GM21529 (cell line): Measurements from ENCODE around the gene LAIR2.
"Not testable (repeated sequence)": the region's sequence is repeated elsewhere in the genome, so short reads cannot be mapped to it uniquely, and the experiment has no call there.

ENCODE experiments used
- ATAC-seq: cut with Tn5 transposase; IDR thresholded peaks from one replicate; pipeline ENCODE4 v1.9.1; 2021; ENCODE audit not compliant: unreplicated experiment

The LAIR2 gene

DNA sequence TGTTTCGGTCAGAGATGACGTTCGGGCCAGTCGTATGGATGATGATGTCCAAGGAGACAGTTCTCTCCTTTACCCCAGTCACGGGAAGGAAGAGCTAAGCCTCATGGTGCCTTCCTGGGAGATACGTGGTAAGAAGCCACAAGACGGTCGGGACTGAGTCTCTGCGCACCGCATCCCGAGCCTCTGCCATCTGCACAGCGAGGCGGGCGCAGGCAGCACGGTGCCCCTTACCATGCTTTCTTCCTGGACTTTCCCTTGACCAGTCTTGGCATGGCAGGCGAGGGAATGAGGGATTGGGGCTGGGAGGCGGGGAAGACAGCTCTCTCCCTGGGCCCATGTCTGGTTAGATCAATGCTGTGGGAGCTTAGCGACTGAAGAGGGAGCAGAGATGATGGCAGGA is 10.1 kb upstream of the LAIR2 start:
- no peak for ATAC-seq

DNA sequence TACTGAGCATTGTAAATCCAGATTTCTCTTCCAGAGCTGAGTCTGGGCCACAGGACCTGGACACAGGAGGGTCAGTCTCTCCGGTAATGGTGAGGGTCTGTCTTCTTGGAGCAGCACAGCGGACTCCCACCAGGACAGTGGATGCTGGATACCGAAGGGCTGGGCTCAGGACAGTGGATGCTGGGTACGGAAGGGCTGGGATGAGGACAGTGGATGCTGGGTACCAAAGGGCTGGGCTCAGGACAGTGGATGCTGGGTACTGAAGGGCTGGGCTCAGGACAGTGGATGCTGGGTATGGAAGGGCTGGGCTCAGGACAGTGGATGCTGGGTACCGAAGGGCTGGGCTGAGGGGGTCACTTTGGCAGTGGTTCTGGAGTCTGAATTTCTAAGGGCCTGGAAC is 9.6 kb upstream of the LAIR2 start:
- ATAC-seq = not testable (repeated sequence)

GRCh38 chr19:54493967-54494585 is 8.6 kb upstream of the LAIR2 start:
- no peak for ATAC-seq

- ATAC-seq = not testable (repeated sequence)
Measured at GRCh38 chr19:54495284-54495683, 7.3 kb upstream of the LAIR2 start.

DNA sequence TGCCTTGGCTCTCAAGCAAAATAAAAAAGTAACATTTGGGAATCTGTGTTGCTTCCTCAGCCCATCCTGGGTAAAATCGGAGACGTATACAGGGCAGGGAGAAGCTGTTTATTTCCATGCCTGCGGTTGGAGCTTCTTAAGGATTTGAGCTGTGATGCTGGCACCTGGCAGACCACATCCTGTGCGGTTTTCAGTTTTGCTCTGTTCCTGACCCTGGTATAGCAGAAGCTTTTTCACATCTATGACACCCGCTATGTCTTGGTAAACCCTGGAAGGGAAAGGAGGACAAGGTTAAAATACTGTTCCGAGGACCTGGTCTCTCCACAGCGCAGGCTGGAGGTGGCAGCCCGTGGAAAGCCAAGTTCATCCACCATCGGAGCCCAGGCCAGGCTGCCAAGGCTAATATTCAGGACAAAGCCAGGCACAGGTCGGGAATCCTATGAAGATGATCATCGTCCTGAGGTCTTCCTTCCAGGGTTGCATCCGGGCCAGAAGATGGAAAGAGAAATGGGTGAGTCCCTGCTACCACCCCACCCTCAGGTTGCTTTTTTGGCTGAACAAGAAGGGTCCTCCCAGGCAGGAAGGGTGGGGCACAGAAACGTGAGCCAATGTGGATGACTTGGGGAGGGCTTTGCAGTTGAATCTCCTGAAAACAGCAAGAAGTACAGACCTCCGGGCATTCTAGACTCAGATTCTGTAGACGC is 4.7 kb upstream of the LAIR2 start:
- ATAC-seq = not testable (repeated sequence)

DNA sequence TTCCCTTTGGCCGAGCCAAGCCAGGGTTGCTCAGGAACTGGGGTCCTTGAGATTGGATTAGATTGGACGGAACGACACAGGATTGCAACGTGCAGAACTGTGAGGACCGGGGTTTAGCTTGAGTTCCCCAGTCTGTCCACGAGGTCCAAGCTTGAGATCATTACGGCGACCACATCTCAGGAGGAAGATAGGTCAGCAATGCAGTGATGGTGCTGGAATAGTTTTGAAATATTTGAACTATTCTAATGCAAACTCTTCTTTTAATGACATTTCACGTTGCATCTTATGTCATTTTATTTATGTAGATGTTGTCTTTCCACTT is 4.2 kb upstream of the LAIR2 start:
- ATAC-seq = not testable (repeated sequence)

GRCh38 chr19:54505542-54505941 is 2.9 kb downstream of the LAIR2 start:
- not testable (repeated sequence) for ATAC-seq

- ATAC-seq = no peak
Measured at GRCh38 chr19:54506079-54506478, 3.4 kb downstream of the LAIR2 start.

DNA sequence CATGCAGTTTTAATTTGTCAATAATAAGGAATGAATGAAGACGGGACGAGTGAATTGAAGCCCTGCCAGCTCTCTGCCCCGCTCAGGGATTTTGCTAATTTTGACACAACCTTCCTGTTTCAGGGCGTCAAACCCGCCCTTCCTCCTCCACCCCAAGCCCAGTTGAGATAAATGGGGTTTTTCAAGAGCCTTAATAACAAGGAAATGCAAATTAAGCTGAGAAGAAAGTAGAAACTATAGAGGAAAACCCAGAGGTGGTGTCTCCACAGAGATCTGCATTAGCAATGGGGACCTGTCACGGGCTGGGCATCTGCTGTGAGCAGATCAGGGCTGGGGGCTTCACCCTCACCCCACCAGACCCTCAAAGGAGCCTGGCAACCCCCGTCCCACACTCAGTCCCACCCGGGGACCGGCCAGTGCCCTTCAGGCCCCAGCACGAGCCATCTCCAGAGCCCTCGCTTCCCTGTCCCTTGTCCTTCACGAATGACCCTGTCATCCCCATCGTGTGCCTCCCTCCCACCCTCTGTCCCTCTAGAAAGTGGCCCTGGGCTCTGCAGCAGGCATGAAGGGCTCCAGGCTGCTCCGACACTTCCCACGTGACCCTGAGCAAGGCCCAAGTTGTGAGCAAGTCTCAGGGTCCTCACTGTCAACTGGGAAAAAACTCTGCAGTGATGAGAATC is 4.5 kb downstream of the LAIR2 start:
- not testable (repeated sequence) for ATAC-seq

- ATAC-seq = no peak
Measured at GRCh38 chr19:54507824-54508223, 5.2 kb downstream of the LAIR2 start.

DNA sequence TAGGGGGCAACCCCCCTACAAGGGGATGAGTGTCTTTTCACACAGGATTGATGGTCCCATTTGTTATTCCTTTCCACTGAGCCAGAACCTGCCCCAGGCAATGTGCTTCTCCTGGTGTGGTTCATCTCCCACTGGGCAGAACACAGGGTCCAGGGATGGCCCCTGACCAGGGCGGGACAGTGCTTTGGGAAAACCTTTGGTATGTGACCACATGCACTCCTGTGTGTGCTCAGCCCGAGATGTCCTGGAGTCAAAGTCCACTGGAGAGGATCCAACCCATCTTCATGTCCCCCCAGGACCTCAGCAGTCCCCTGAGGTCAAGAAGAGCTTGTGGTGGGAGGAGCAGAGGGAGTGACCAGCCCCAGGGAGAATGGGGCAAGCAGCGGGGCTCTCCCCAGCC is 5.9 kb downstream of the LAIR2 start:
- ATAC-seq = not testable (repeated sequence)

GRCh38 chr19:54509200-54509940 is 6.7 kb downstream of the LAIR2 start:
- ATAC-seq = not testable (repeated sequence)

GRCh38 chr19:54515156-54515555 is 12.5 kb downstream of the LAIR2 start:
- ATAC-seq = no peak

GRCh38 chr19:54517483-54517882 is 14.9 kb downstream of the LAIR2 start:
- no peak for ATAC-seq

- peak; percentile 63 for ATAC-seq
Measured at GRCh38 chr19:54518844-54519243, 16.2 kb downstream of the LAIR2 start.

DNA sequence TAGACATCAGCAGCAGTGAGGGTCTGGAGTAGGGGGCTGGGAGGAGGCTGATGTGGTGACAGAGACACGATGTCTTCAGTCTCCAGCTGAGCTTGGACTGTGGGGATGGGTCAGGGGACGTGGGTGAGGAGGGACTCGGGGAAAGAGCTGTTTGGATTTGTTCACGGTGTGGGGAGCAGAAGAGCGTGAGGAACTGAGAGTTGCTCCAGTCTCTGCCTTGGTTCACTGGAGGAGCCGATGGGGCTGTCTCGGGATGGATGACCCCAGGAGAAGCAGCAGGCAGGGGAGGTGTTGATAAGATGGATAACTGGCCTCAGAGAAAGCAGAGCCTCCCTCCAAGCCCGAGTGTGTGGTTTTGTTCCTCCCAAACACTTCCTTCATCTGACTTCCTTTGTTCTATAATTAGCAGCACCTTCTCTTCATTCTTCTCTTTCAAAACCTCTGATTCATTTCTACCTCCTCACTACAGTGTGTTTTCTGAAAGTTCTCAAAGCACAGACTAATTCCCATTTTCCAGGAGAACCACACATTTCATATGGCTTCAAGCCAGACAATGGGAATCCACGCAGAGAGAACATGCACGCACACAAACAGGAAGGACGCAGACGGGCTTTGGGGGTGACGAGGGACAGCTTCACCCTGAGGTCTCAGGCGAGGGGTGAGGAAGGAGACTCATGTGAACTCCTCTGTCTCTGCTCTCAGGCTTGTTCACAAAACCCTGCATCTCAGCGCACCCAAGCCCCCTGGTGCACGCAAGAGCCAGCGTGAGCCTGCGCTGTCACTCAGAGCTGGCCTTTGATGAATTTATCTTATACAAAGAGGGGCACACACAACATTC is 18.6 kb downstream of the LAIR2 start:
- ATAC-seq = no peak

DNA sequence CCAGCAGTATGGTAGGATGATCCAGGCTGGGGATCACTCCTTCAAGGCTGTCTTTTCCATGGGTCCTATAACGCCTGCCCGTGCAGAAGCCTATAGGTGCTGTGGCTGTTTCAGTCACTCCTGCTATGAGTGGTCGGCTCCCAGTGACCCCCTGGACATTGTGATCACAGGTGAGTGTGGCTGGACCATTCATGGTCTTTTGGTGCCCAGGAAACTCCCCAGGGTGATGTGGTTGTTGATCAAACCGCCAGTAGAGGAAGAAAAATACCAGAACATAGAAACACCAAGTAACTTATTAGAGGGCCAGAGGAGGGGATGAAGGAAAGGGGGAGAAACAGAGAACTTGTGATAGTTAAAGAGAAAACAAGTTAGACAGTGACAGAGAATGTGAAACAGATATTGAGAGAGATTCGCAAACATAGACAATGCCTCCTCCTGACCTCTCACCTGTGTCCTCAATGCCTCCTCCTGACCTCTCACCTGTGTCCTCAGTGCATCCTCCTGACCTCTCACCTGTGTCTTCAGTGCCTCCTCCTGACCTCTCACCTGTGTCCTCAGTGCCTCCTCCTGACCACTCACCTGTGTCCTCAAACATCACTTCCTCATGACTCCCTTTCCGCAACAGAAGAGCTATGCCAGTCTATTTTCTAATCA is 19.4 kb downstream of the LAIR2 start:
- ATAC-seq = no peak

DNA sequence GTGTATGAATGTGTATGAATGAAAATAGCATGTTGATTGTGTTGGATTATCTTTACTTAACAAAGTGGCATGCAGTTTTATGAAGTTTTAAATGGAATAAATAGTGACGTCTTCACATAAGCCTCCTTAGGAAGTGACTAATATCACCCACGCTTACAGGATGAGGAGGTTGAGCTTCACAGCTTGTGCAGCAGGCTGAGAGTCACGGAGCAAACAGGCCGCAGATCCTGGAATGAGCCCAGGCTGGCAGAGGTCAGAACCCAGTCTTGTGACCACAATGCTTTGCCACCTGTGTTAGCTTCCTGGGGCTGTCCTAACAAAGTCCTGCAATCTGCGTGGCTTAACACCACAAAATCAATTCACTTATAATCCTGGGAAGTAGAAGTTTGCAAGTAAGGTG is 20.8 kb downstream of the LAIR2 start:
- no peak for ATAC-seq

GRCh38 chr19:54525636-54526035 is 23.0 kb downstream of the LAIR2 start:
- ATAC-seq = no peak

- no peak for ATAC-seq
Measured at GRCh38 chr19:54526972-54527371, 24.3 kb downstream of the LAIR2 start.
